Adipocyte (in vitro differentiated cells): Measurements from ENCODE around the gene IGFL4.
"Not testable (repeated sequence)": the region's sequence is repeated elsewhere in the genome, so short reads cannot be mapped to it uniquely, and the experiment has no call there.

Experiments
- DNase-seq: peaks from one replicate; pipeline ENCODE4 v3.0.0-alpha.2; 2015; ENCODE audit warnings: low read depth
- H3K27me3 ChIP-seq: replicated peaks from 2 replicates; pipeline ENCODE4 v1.7.0; 2013; ENCODE audit warnings: mild to moderate bottlenecking, low read length, moderate library complexity; ENCODE audit not compliant: control insufficient read depth, insufficient read depth
- H3K36me3 ChIP-seq: 2 replicates; pipeline ENCODE4 v1.7.0; 2013; ENCODE audit warnings: low read length, mild to moderate bottlenecking, moderate library complexity; ENCODE audit not compliant: control insufficient read depth, insufficient read depth, severe bottlenecking
- H3K4me1 ChIP-seq: 2 replicates; pipeline ENCODE4 v1.7.0; 2013; ENCODE audit warnings: mild to moderate bottlenecking, low read length, moderate library complexity; ENCODE audit not compliant: control insufficient read depth, insufficient read depth
- H3K4me3 ChIP-seq: 2 replicates; pipeline ENCODE4 v1.7.0; 2013; ENCODE audit warnings: mild to moderate bottlenecking, low read length, moderate library complexity
- H3K9ac ChIP-seq: 2 replicates; pipeline ENCODE4 v1.7.0; 2013; ENCODE audit warnings: mild to moderate bottlenecking, low read length, moderate library complexity
- H3K9me3 ChIP-seq: 2 replicates; pipeline ENCODE4 v1.7.0; 2013; ENCODE audit warnings: mild to moderate bottlenecking, low read length, moderate library complexity; ENCODE audit not compliant: control insufficient read depth

Gene IGFL4

DNA sequence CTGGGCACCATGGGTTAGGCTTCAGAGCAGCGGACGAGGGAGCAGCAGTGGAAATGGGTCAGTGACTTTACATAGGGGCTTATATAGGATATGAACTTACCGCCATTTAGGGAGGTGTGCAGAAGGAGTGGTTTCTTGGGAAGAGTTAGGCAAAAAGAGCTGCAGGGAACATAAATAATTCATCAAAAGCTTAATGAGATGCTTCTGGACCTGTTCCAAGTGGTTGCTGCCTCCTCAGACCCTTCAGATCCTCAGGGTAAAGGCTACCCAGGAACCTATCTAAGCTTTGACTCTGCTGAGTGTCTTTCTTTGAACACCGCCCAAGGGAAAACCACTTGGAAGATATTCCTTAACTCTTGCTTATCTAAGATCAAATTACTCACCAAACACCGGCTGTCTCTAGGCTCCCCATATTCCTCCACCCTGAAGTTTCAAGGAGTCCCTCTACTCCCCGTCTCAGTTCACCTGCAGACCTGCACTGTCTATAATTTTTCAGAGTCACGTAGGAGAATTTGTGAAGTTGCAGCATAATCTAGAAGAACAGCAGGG is at the start of gene IGFL4:
Gene IGFL4, minus strand, starts transcription at position 51 of the 549 bp plus-strand sequence. Its CDS starts 40 bp downstream, at position 11.
- Histone ChIP-seq H3K9me3 (peaks cover 42% of the 10 kb centered on the region), H3K4me1 (no peaks in the 10 kb centered on the region), H3K36me3 (no peaks in the 10 kb centered on the region), H3K9ac (no peak within 1 kb of the TSS), H3K4me3 (no peak within 1 kb of the TSS), H3K27me3 (peaks cover 37% of the 10 kb centered on the region)
- DNase-seq = no peak

DNA sequence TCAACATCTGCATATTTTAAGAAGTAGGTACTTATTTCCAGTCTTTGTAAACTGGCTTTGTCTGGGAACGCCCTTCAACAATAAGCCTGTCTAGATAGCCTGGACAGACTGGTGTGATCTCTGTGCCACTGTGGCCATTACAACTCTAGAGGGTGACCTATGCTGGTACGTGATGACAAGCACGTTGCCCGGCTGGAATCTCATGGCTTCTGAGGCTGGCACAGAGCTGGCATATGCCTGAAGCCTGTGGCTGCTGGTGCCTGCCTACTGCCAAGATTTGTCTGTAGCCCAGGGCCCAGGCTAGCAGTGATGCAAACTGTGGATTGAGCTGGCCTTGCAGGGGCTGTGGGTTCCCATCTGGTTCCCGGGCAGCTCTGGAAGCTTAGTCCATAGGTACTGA is 49.6 kb upstream of the IGFL4 start:
- Histone ChIP-seq H3K4me3 (no peak overlapping the region), H3K9me3 (peaks cover 48% of the 10 kb centered on the region), H3K27me3 (peaks cover 20% of the 10 kb centered on the region), H3K9ac (no peak overlapping the region), H3K36me3 (no peaks in the 10 kb centered on the region), H3K4me1 (no peaks in the 10 kb centered on the region)
- no peak for DNase-seq

DNA sequence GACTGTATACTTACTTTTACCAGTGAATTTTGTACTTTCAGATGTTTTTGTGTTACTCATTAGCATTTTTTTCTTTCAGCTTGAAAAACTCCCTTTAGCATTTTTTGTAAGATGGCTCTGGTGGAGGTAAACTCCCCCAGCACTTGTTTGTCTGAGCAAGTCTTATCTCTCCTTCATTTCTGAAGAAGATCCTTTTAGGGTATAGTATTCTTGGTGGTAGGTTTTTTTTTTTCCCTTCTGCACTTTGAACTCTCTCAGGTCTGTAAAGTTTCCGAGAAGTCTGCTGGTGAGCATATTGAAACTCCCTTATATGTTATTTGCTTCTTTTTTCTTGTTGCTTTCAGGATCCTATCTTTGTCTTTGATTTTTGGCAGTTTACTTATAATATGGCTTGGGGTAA is 48.6 kb upstream of the IGFL4 start:
- H3K36me3 ChIP-seq = no peaks in the 10 kb centered on the region
- no peak overlapping the region for H3K9ac ChIP-seq
- H3K4me1 ChIP-seq = no peaks in the 10 kb centered on the region
- H3K9me3 ChIP-seq = peaks cover 58% of the 10 kb centered on the region
- no peak for DNase-seq
- H3K4me3 ChIP-seq = no peak overlapping the region
- peaks cover 20% of the 10 kb centered on the region for H3K27me3 ChIP-seq

DNA sequence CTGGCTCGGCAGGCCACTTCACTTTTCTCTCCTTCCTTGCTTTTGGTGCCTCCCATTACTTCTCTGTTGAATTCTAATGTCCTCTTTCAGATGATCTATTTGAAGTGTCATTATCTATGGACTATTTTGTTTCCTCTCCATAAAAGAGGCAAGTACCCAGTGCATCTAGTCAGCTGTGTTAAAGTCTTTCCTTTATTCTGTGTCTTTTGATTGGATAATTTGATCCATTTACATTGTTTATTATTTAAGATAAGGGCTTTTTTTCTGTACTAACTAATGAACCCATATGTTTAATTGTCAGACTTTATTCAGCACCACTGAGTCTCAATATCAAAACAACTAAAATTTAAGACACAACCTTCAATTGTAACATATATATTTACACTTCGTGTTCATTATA is 47.3 kb upstream of the IGFL4 start:
- Histone ChIP-seq H3K36me3 (no peaks in the 10 kb centered on the region), H3K4me3 (no peak overlapping the region), H3K9me3 (peaks cover 58% of the 10 kb centered on the region), H3K27me3 (peaks cover 26% of the 10 kb centered on the region), H3K9ac (no peak overlapping the region), H3K4me1 (no peaks in the 10 kb centered on the region)
- no peak for DNase-seq

DNA sequence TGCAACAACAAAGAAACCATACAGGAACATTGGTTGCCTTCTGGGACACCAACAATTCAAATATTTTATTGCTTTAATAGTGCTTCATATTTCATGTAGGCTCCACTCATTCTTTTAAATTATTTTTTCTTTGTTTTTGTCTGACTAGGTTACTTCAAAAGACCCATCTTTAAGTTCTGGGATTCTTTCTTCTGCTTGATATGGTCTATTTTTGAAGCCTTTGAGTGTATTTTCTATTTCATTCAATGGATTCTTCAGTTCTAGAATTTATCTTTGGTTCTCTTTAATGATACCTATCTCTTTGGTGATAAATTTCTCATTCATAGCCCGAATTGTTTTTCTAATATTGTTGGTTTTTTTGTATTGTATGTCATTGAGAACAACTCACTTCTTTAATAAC is 45.1 kb upstream of the IGFL4 start:
- H3K27me3 ChIP-seq = peaks cover 30% of the 10 kb centered on the region
- H3K9me3 ChIP-seq = peaks cover 58% of the 10 kb centered on the region
- H3K36me3 ChIP-seq = no peaks in the 10 kb centered on the region
- no peak overlapping the region for H3K9ac ChIP-seq
- H3K4me1 ChIP-seq = peaks cover 4% of the 10 kb centered on the region
- H3K4me3 ChIP-seq = no peak overlapping the region
- no peak for DNase-seq

DNA sequence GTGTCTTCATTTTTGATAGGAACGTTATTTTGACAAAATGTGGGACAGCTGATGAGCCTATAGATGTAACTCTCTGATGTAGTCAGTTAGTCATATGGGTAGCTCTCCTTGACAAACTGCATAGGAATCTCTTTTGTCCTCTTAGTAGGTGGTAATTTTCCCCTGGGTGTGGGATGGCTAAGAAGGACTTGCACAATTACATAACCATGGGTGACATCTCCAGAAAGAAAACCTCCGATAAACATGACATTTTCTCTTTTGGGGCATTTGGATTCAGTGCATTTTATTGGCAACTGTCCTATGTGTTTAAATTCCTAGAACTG is 41.9 kb upstream of the IGFL4 start:
- Histone ChIP-seq H3K4me1 (peaks cover 4% of the 10 kb centered on the region), H3K4me3 (no peak overlapping the region), H3K27me3 (peaks cover 17% of the 10 kb centered on the region), H3K36me3 (no peaks in the 10 kb centered on the region), H3K9ac (no peak overlapping the region), H3K9me3 (peaks cover 34% of the 10 kb centered on the region)
- no peak for DNase-seq

DNA sequence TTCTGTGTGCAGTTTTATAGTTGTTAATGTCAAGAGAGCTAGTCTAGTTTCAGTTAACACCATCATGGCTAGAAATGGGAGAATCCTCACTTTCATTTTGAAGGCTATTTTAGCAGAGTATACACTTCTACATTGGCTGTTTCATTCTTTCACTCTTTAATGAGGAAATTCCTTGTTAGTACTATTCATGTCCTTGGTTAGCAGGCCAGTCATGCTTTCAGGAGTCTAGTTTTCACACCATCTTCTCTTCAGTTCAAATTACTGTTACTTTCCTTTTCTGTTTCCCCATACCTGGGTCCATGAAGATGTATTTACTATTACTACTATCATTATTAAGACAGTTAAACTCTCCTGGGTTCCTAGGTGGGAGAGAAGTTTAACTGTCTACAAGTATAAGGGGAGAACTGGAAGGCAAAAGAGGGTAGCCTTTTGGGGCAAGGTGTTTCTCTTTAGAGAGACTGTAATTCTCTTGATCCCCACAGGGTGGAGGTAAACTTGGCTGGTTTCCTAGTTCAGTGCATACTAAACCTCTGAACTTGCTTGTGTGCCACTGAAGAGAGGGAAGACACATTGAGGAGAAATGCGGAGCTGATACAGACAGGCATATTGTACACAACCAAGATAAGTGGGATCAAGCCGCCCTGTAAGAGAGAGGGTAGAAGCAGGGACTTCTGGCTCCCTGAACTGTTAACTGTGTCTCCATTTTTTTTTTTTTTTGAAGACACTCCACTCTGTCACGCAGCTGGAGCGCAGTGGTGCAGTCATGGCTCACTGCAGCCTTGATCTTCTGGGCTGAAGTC is 41.3 kb upstream of the IGFL4 start:
- peak; percentile 67 for DNase-seq
- H3K27me3 ChIP-seq = peaks cover 18% of the 10 kb centered on the region
- H3K9ac ChIP-seq = no peak overlapping the region
- no peaks in the 10 kb centered on the region for H3K36me3 ChIP-seq
- peaks cover 6% of the 10 kb centered on the region for H3K4me1 ChIP-seq
- no peak overlapping the region for H3K4me3 ChIP-seq
- peaks cover 29% of the 10 kb centered on the region for H3K9me3 ChIP-seq

DNA sequence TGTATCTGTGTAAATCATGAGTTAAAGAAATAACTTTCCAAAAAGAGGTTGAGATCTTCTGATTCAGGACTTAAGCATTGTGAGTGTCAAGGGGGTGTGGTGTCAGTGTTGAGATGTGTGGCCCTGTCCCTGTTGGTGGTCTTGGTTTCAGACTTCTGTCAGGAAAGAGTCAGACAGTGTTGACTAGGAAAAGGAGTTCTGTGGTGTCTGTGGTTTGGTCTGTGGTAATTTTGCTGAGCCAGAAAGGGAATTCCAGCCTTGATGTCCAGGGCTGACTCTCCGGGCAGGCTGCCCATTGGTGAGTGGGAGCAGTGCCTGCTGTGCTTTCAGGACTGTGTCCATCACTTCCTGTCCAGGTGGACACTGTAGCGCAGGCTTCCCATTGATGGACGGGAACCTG is 39.8 kb upstream of the IGFL4 start:
- Histone ChIP-seq H3K4me3 (no peak overlapping the region), H3K36me3 (no peaks in the 10 kb centered on the region), H3K27me3 (peaks cover 32% of the 10 kb centered on the region), H3K4me1 (peaks cover 9% of the 10 kb centered on the region), H3K9me3 (peaks cover 15% of the 10 kb centered on the region), H3K9ac (no peak overlapping the region)
- peak; percentile 66 for DNase-seq

DNA sequence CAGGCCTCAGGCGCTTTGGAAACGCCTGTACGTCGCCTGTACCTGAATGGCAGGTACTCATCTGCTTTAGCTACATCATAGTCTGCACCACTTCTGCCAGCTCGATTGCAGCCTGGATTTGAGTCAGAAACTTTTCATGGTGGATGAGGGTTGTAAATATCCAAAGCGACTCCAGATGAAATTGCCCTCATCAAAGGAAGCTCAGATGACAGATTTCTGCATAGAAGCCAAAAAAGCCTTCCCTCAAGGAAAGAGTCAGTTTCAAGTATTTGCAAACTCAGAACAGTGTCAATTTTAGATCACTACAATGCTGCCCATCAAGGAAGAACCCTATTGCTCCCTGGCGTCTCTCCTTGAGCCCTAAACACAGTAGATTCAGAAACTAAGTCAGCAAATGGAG is 38.8 kb upstream of the IGFL4 start:
- no peak overlapping the region for H3K9ac ChIP-seq
- H3K36me3 ChIP-seq = no peaks in the 10 kb centered on the region
- H3K4me3 ChIP-seq = no peak overlapping the region
- H3K4me1 ChIP-seq = peaks cover 9% of the 10 kb centered on the region
- DNase-seq = no peak
- H3K9me3 ChIP-seq = peaks cover 5% of the 10 kb centered on the region
- peaks cover 42% of the 10 kb centered on the region for H3K27me3 ChIP-seq

DNA sequence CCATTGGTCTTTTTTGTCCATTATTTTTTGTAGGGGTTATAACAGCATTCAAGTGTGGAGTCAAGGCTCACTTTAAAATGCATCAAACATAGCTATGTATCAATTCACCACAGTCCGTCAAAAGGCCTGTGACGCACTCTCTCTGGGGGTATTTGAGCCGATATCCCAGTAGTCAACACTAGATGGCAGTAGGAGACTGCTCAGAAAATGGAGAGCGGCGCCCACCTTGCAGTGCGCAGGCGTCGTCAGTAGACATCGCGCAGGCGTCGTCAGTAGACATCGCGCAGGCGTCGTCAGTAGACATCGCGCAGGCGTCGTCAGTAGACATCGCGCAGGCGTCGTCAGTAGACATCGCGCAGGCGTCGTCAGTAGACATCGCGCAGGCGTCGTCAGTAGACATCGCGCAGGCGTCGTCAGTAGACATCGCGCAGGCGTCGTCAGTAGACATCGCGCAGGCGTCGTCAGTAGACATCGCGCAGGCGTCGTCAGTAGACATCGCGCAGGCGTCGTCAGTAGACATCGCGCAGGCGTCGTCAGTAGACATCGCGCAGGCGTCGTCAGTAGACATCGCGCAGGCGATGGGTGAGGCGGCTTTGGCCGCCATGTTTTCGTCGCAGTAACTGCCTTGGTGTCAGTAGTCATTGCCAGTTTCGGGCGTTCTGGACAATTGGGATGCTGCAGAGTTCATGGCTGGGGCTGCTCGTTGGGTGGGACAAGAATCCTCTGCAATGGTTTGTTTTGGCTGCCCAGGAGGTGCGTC is 38.0 kb upstream of the IGFL4 start:
- not testable (repeated sequence) for H3K4me1 ChIP-seq, H3K9me3 ChIP-seq, H3K36me3 ChIP-seq, H3K9ac ChIP-seq
- DNase-seq = peak; percentile 68
- Histone ChIP-seq H3K4me3 (peak overlapping the region; percentile 40), H3K27me3 (peaks cover 42% of the 10 kb centered on the region)

DNA sequence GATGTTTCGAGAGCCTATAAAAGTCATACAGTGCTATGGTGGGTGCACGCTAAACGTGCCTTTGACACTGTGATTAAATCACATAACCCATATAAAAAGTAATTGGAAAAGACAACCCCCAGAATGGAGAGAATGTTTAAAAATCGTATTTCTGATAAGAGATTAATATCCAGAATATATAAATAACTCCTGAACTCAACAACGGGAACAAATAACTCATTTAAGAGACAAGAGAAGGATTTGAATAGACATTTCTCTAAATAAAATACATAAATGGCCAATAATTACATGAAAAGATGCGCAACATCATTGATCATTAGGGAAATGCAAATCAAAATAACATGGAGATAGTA is 37.0 kb upstream of the IGFL4 start:
- Histone ChIP-seq H3K9me3 (peaks cover 4% of the 10 kb centered on the region), H3K27me3 (peaks cover 36% of the 10 kb centered on the region), H3K4me1 (peaks cover 15% of the 10 kb centered on the region), H3K4me3 (peak overlapping the region; percentile 59), H3K36me3 (no peaks in the 10 kb centered on the region), H3K9ac (no peak overlapping the region)
- DNase-seq = no peak
